A549 (cell line): ENCODE measurements around the gene SATB2. TPM values are rescaled to one million over a fixed set of nuclear protein-coding genes. Genes with fewer than 3 reads are reported as not detected.

Experiments
- ATAC-seq, 2 experiments: fragments of 200-7000 bp in 1 of 2; fragments of >200 bp in 1 of 2; cut with Nextera tagmentation in 1 of 2; cut with Tn5 transposase in 1 of 2; 3 replicates each; pipeline versions ENCODE4 v1.8.0 to v1.9.1; 2018 to 2020; ENCODE audit warnings: mild to moderate bottlenecking in 1 of 2, moderate library complexity in 1 of 2
- CTCF ChIA-PET: fragments of 300-600 bp; sonication (Branson Sonifier 250); formaldehyde crosslinking; extraction: SDS; loops from one replicate; lab custom pipeline; 2021; ENCODE audit warnings: antibody characterized with exemption, inconsistent platforms; lab: Yijun Ruan, JAX
- POLR2A ChIA-PET: fragments of 350-600 bp; formaldehyde crosslinking; extraction: SDS; loops from one replicate; lab custom pipeline; 2021; ENCODE audit warnings: antibody characterized with exemption, inconsistent platforms; lab: Yijun Ruan, JAX
- DNase-seq, 2 experiments: peaks; one replicate each; pipeline versions ENCODE4 v3.0.0 to v3.0.0-alpha.2; 2011 to 2016; ENCODE audit warnings: low read depth in 1 of 2, low spot score in 1 of 2
- FAIRE-seq: peaks from 2 replicates; lab custom pipeline; 2011; peaks lifted over from hg19 to GRCh38; lab: Jason Lieb, UNC
- H3K27ac ChIP-seq, 2 experiments: fragments of >200 bp; sonication (Bioruptor Twin); formaldehyde crosslinking; 3 replicates each; pipeline ENCODE4 v1.5.1; 2016 to 2017
- H3K4me1 ChIP-seq: fragments of >200 bp; sonication (Bioruptor Twin); formaldehyde crosslinking; 3 replicates; pipeline ENCODE4 v1.6.1; 2016
- H3K4me2 ChIP-seq: fragments of >200 bp; sonication (Bioruptor Twin); formaldehyde crosslinking; 3 replicates; pipeline ENCODE4 v1.6.1; 2016
- H3K4me3 ChIP-seq: fragments of >200 bp; sonication (Bioruptor Twin); formaldehyde crosslinking; 3 replicates; pipeline ENCODE4 v1.5.1; 2016
- H3K9me3 ChIP-seq: fragments of >200 bp; sonication (Bioruptor Twin); formaldehyde crosslinking; 3 replicates; pipeline ENCODE4 v1.6.1; 2016
- CBX2 ChIP-seq: fragments of 200-600 bp; sonication (generic); IDR thresholded peaks from 2 replicates; pipeline ENCODE4 v1.6.1; 2016; ENCODE audit warnings: low read depth, mild to moderate bottlenecking, borderline replicate concordance
- CBX8 ChIP-seq: fragments of 200-600 bp; sonication (generic); IDR thresholded peaks from 2 replicates; pipeline ENCODE4 v1.6.1; 2016
- E2F6 ChIP-seq: IDR thresholded peaks from 2 replicates; pipeline ENCODE4 v1.6.1; 2012; ENCODE audit warnings: low read depth, borderline replicate concordance
- EP300 ChIP-seq, 2 experiments: fragments of >200 bp; sonication (Bioruptor Twin); formaldehyde crosslinking; IDR thresholded peaks; 2 replicates in 1 of 2; 3 replicates in 1 of 2; pipeline ENCODE4 v1.6.1; 2016 to 2017
- ESRRA ChIP-seq: fragments of 150-350 bp; IDR thresholded peaks from 2 replicates; pipeline ENCODE4 v1.6.1; 2014; ENCODE audit warnings: mild to moderate bottlenecking, low read length, borderline replicate concordance
- FOSL2 ChIP-seq, 2 experiments: fragments of 450-650 bp in 1 of 2; fragments of >200 bp in 1 of 2; sonication (Bioruptor Twin) in 1 of 2; formaldehyde crosslinking; IDR thresholded peaks; 2 replicates each; pipeline versions ENCODE4 v1.5.0 to v1.6.1; 2016 to 2020; ENCODE audit warnings: mild to moderate bottlenecking in 1 of 2, moderate library complexity in 1 of 2
- FOXS1 ChIP-seq: fragments of 250-450 bp; sonication (Bioruptor Pico); IDR thresholded peaks from 2 replicates; pipeline ENCODE4 v1.5.0; 2020; ENCODE audit warnings: mild to moderate bottlenecking, moderate library complexity
- GATA3 ChIP-seq: IDR thresholded peaks from 2 replicates; pipeline ENCODE4 v1.6.1; 2012; ENCODE audit warnings: borderline replicate concordance
- HMGXB4 ChIP-seq: fragments of 250-450 bp; sonication (Bioruptor Pico); IDR thresholded peaks from 2 replicates; pipeline ENCODE4 v1.5.0; 2021; ENCODE audit warnings: mild to moderate bottlenecking, moderate library complexity, borderline replicate concordance
- HOXA7 ChIP-seq: fragments of 250-450 bp; sonication (Bioruptor Pico); IDR thresholded peaks from 2 replicates; pipeline ENCODE4 v1.5.0; 2020; ENCODE audit warnings: mild to moderate bottlenecking, moderate library complexity
- JUNB ChIP-seq: fragments of >200 bp; sonication (Bioruptor Twin); formaldehyde crosslinking; IDR thresholded peaks from 2 replicates; pipeline ENCODE4 v1.6.1; 2016
- KDM1A ChIP-seq: fragments of 200-600 bp; sonication (generic); IDR thresholded peaks from 2 replicates; pipeline ENCODE4 v1.6.1; 2016; ENCODE audit warnings: low read depth, mild to moderate bottlenecking
- MAZ ChIP-seq: fragments of 150-350 bp; IDR thresholded peaks from 2 replicates; pipeline ENCODE4 v1.6.1; 2014; ENCODE audit warnings: antibody characterized with exemption, low read depth, low read length, borderline replicate concordance
- NFE2L2 ChIP-seq: fragments of 150-350 bp; conservative IDR thresholded peaks from 2 replicates; pipeline ENCODE4 v1.6.1; 2014; ENCODE audit warnings: low read length
- NPAS2 ChIP-seq: fragments of 250-450 bp; sonication (Bioruptor Pico); IDR thresholded peaks from 2 replicates; pipeline ENCODE4 v1.8.0; 2022; ENCODE audit warnings: mild to moderate bottlenecking, moderate library complexity, borderline replicate concordance
- PBX3 ChIP-seq: IDR thresholded peaks from 2 replicates; pipeline ENCODE4 v1.6.1; 2012
- RARB ChIP-seq: fragments of 250-450 bp; sonication (Bioruptor Pico); IDR thresholded peaks from 2 replicates; pipeline ENCODE4 v1.8.0; 2021; ENCODE audit warnings: mild to moderate bottlenecking, moderate library complexity
- RFX5 ChIP-seq: fragments of 450-650 bp; IDR thresholded peaks from 2 replicates; pipeline ENCODE4 v1.7.1; 2014; ENCODE audit warnings: antibody characterized with exemption, mild to moderate bottlenecking, moderate library complexity
- TFCP2L1 ChIP-seq: fragments of 250-450 bp; sonication (Bioruptor Pico); IDR thresholded peaks from 2 replicates; pipeline ENCODE4 v1.5.0; 2021; ENCODE audit warnings: mild to moderate bottlenecking
- TP53 ChIP-seq: fragments of 250-450 bp; sonication (Bioruptor Pico); IDR thresholded peaks from 2 replicates; pipeline ENCODE4 v1.5.0; 2021; ENCODE audit warnings: mild to moderate bottlenecking, moderate library complexity
- ZFP36 ChIP-seq: fragments of 450-650 bp; IDR thresholded peaks from 2 replicates; pipeline ENCODE4 v1.6.1; 2014; ENCODE audit warnings: borderline replicate concordance; ENCODE audit not compliant: partially characterized antibody
- ZNF302 ChIP-seq: fragments of 250-450 bp; sonication (Bioruptor Pico); IDR thresholded peaks from 2 replicates; pipeline ENCODE4 v1.9.0; 2021; ENCODE audit warnings: inconsistent platforms, mild to moderate bottlenecking, moderate library complexity
- WGBS: methylation state at CpG from one replicate; pipeline ENCODE4 v1.1.6; 2017; ENCODE audit errors: missing lambda C conversion rate; 5-methylcytosine and 5-hydroxymethylcytosine counted together
- polyA plus RNA-seq, 4 experiments: library from polyadenylated mRNA; depleted of rRNA in 3 of 4; stranded (reverse); fragments of >200 nt; fragmentation: RNase III in 1 of 4; extraction: RNeasy Plus Mini Kit Qiagen cat#74134 plus additional on column Dnase treatment in 1 of 4; gene quantifications; 2 replicates in 3 of 4; 3 replicates in 1 of 4; pipeline ENCODE4 v1.2.3, GENCODE V29; 2011 to 2017

Gene SATB2
- polyA plus RNA-seq, 2 of the 4 experiments (the other 2 are of a cell fraction) = 1.9 to 3.4 TPM

GRCh38 chr2:199384043-199384442 lies 73.7 kb downstream of the SATB2 start:
- TF ChIP-seq KDM1A = no peak
- TF ChIP-seq EP300 (IDR thresholded peaks at IDR 0.05) = no peak
- TF ChIP-seq ZNF302 (CRISPR knock-in tag) = no peak
- TF ChIP-seq NFE2L2 = no peak
- no peak for TF ChIP-seq PBX3
- TF ChIP-seq GATA3 = no peak
- TF ChIP-seq MAZ = no peak
- no peak for TF ChIP-seq HOXA7 (CRISPR knock-in tag)
- no peak for TF ChIP-seq JUNB
- TF ChIP-seq FOSL2 (IDR thresholded peaks at IDR 0.05) = no peak
- TF ChIP-seq FOSL2 (CRISPR knock-in tag; IDR thresholded peaks at IDR 0.05) = no peak
- TF ChIP-seq FOXS1 = no peak
- TF ChIP-seq, all 56 proteins: peak for 0
- WGBS = 96% methylated on average over 1 of the region's 1 CpG
- ATAC-seq (no peak), DNase-seq (no peak), FAIRE-seq (no peak)
- CTCF ChIA-PET = interaction anchor here (1.7 kb wide), 1 partner anchor 45 kb away, joined by 4 read pairs; no protein-coding TSS in a partner anchor
- Histone ChIP-seq H3K27ac (no peak overlapping the region), H3K4me1 (peaks cover 8% of the 10 kb centered on the region; the same call in 2 of the 3 replicates), H3K4me3 (no peak overlapping the region), H3K9me3 (no peaks in the 10 kb centered on the region), H3K4me2 (no peak overlapping the region)
- POLR2A ChIA-PET = no interaction called here

- peaks cover 11% of the 10 kb centered on the region; the same call in 2 of the 3 replicates for H3K4me1 ChIP-seq
- CTCF ChIA-PET = interaction anchor here (1.7 kb wide), 1 partner anchor 44 kb away, joined by 4 read pairs; no protein-coding TSS in a partner anchor
- FAIRE-seq = no peak
Measured at GRCh38 chr2:199383021-199383420, 74.7 kb downstream of the SATB2 start.

More at GRCh38 chr2:199383021-199383420, 74.7 kb downstream of the SATB2 start:
- ATAC-seq (no peak), DNase-seq (no peak)
- Histone ChIP-seq H3K4me2 (no peak overlapping the region), H3K4me3 (no peak overlapping the region), H3K27ac (no peak overlapping the region), H3K9me3 (no peaks in the 10 kb centered on the region)
- TF ChIP-seq PBX3 (no peak), ESRRA (no peak), RARB (CRISPR knock-in tag) (no peak), ZFP36 (no peak), HMGXB4 (no peak), NPAS2 (CRISPR knock-in tag) (no peak), CBX8 (no peak), RFX5 (no peak), E2F6 (no peak), KDM1A (no peak), TP53 (no peak), TFCP2L1 (no peak), CBX2 (no peak)
- WGBS = 83% methylated on average over 4 of the region's 4 CpGs
- POLR2A ChIA-PET = no interaction called here
